DOHH2 (cell line): ENCODE data around the gene HOXC6.

ENCODE experiments used
- H3F3A ChIP-seq: fragments of 200-600 bp; sonication (generic), shearing (Covaris generic); 2 replicates; pipeline ENCODE4 v1.6.0; 2016; ENCODE audit warnings: antibody characterized with exemption, mild to moderate bottlenecking; ENCODE audit not compliant: control insufficient read depth, insufficient read depth
- H3K27ac ChIP-seq: fragments of 200-600 bp; sonication (generic); 2 replicates; pipeline ENCODE4 v1.5.1; 2014; ENCODE audit warnings: low read depth, mild to moderate bottlenecking, low read length, moderate library complexity
- H3K27me3 ChIP-seq: fragments of 200-600 bp; sonication (generic); 2 replicates; pipeline ENCODE4 v1.6.1; 2014; ENCODE audit warnings: mild to moderate bottlenecking, low read length, mixed read lengths; ENCODE audit not compliant: control insufficient read depth
- H3K36me3 ChIP-seq: fragments of 200-600 bp; sonication (generic); 2 replicates; pipeline ENCODE4 v1.6.1; 2014; ENCODE audit warnings: mild to moderate bottlenecking, low read length, moderate library complexity, mixed read lengths; ENCODE audit not compliant: control insufficient read depth
- H3K4me1 ChIP-seq: fragments of 200-600 bp; sonication (generic); 2 replicates; pipeline ENCODE4 v1.6.1; 2014; ENCODE audit warnings: mild to moderate bottlenecking, low read length, mixed read lengths; ENCODE audit not compliant: control insufficient read depth
- H3K4me2 ChIP-seq: fragments of 200-600 bp; sonication (generic); 2 replicates; pipeline ENCODE4 v1.6.0; 2014; ENCODE audit warnings: mild to moderate bottlenecking, low read length, moderate library complexity
- H3K4me3 ChIP-seq: fragments of 200-600 bp; sonication (generic); 2 replicates; pipeline ENCODE4 v1.5.1; 2014; ENCODE audit warnings: mild to moderate bottlenecking, low read length, mixed read lengths
- H3K79me2 ChIP-seq: fragments of 200-600 bp; sonication (generic); 2 replicates; pipeline ENCODE4 v1.6.1; 2014; ENCODE audit warnings: mild to moderate bottlenecking, low read length, mixed read lengths; ENCODE audit not compliant: control insufficient read depth
- H3K9me2 ChIP-seq: fragments of 200-600 bp; sonication (generic); replicated peaks from 2 replicates; pipeline ENCODE4 v1.6.1; 2014; ENCODE audit warnings: mild to moderate bottlenecking, low read length, mixed read lengths; ENCODE audit not compliant: control insufficient read depth
- H3K9me3 ChIP-seq: fragments of 200-600 bp; sonication (generic); 2 replicates; pipeline ENCODE4 v1.6.1; 2014; ENCODE audit warnings: antibody characterized with exemption, low read length, mixed read lengths; ENCODE audit not compliant: control insufficient read depth, insufficient read depth
- H4K20me1 ChIP-seq: fragments of 200-600 bp; sonication (generic); 2 replicates; pipeline ENCODE4 v1.6.0; 2014; ENCODE audit warnings: low read depth, mild to moderate bottlenecking, antibody characterized with exemption, low read length, moderate library complexity; ENCODE audit not compliant: control insufficient read depth, insufficient read depth
- EZH2phosphoT487 ChIP-seq: fragments of 200-600 bp; sonication (generic); IDR thresholded peaks from 2 replicates; pipeline ENCODE4 v1.6.1; 2017; ENCODE audit warnings: borderline replicate concordance, mild to moderate bottlenecking, antibody characterized with exemption, low read length, moderate library complexity, mixed read lengths
- TF ChIP-seq, protein P1 (sequence below): fragments of 200-600 bp; sonication (generic); IDR thresholded peaks from one replicate; pipeline ENCODE4 v1.5.1; 2014; ENCODE audit warnings: antibody characterized with exemption, mild to moderate bottlenecking, low read depth, low read length; ENCODE audit not compliant: poor library complexity, severe bottlenecking

The HOXC6 gene

DNA sequence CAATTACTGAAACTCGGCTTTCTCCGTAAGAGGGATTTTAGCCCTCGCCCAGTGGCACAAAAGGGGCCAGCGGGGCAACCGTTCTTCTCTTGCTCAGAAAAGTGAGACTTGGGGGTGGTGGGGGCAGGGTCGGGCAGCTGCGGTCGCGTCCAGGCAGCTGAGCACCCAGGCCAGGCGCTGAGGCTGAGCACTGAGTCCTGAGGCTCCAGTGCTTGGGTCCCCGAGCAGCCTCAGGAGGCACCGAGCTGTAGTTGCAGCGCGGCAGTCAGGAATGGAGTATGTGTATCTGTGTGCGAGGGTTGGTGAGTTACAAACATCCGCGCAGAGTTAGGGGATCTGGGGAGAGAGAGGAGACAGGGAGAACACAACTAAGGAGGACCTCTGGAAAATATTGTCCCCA, 4.1 kb upstream of the HOXC6 start:
- H3F3A ChIP-seq: 0 out of 2 replicates have a peak, but pooled peaks cover 2% of the 10 kb centered on the region
- TF ChIP-seq, protein P1, sequence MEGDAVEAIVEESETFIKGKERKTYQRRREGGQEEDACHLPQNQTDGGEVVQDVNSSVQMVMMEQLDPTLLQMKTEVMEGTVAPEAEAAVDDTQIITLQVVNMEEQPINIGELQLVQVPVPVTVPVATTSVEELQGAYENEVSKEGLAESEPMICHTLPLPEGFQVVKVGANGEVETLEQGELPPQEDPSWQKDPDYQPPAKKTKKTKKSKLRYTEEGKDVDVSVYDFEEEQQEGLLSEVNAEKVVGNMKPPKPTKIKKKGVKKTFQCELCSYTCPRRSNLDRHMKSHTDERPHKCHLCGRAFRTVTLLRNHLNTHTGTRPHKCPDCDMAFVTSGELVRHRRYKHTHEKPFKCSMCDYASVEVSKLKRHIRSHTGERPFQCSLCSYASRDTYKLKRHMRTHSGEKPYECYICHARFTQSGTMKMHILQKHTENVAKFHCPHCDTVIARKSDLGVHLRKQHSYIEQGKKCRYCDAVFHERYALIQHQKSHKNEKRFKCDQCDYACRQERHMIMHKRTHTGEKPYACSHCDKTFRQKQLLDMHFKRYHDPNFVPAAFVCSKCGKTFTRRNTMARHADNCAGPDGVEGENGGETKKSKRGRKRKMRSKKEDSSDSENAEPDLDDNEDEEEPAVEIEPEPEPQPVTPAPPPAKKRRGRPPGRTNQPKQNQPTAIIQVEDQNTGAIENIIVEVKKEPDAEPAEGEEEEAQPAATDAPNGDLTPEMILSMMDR: no peak
- TF ChIP-seq EZH2phosphoT487: no peak
- peaks cover 22% of the 10 kb centered on the region for H3K4me1 ChIP-seq
- H4K20me1 ChIP-seq: no peaks in the 10 kb centered on the region
- H3K27me3 ChIP-seq: peaks cover 49% of the 10 kb centered on the region
- H3K4me3 ChIP-seq: no peak overlapping the region
- H3K27ac ChIP-seq: no peak overlapping the region
- H3K36me3 ChIP-seq: no peaks in the 10 kb centered on the region
- H3K4me2 ChIP-seq: no peak overlapping the region
- no peaks in the 10 kb centered on the region for H3K9me3 ChIP-seq
- H3K9me2 ChIP-seq: no peaks in the 10 kb centered on the region
- no peaks in the 10 kb centered on the region for H3K79me2 ChIP-seq

DNA sequence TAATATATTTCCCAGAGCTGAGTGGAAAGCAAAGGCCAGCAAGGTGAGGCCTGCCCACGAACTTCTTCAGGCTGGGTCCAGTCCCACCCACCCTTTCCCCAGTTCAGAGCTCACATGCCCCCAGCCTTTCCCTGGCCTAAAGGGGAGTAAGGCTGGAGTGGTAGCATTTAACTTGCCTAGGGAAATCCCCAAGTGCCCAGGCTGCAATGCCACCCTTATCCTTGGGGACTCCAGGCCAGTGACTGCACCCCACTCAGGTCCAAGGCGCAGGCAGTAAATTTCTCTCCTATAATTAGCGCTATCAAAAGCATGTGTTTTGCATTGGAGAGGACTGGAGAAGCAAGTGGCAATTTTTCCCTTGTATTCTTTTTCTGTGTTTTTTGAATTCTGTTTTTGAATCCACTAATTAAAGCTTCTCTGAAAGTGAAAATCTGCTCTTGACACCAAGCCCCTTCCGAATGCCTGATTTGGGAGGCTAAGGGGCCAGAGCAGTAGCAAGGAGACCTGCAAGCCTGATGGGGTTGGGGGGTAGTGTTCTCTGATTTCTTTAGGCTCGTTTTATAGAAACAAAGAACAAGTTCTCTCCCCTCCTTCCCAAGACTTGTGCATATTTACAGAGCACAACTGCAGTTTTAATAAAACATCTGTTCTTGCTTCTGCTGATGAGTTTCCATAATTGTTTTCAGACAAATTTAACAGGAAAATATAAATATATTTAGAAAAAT, 3.5 kb upstream of the HOXC6 start:
- Histone ChIP-seq H3K9me3 (no peaks in the 10 kb centered on the region), H4K20me1 (no peaks in the 10 kb centered on the region), H3K4me2 (no peak overlapping the region), H3K36me3 (no peaks in the 10 kb centered on the region), H3F3A (0 out of 2 replicates have a peak, but pooled peaks cover 2% of the 10 kb centered on the region), H3K27ac (no peak overlapping the region), H3K4me1 (peaks cover 22% of the 10 kb centered on the region), H3K4me3 (no peak overlapping the region), H3K79me2 (no peaks in the 10 kb centered on the region), H3K9me2 (no peaks in the 10 kb centered on the region), H3K27me3 (peaks cover 53% of the 10 kb centered on the region)
- TF ChIP-seq EZH2phosphoT487: no peak
- TF ChIP-seq, protein P1: no peak

DNA sequence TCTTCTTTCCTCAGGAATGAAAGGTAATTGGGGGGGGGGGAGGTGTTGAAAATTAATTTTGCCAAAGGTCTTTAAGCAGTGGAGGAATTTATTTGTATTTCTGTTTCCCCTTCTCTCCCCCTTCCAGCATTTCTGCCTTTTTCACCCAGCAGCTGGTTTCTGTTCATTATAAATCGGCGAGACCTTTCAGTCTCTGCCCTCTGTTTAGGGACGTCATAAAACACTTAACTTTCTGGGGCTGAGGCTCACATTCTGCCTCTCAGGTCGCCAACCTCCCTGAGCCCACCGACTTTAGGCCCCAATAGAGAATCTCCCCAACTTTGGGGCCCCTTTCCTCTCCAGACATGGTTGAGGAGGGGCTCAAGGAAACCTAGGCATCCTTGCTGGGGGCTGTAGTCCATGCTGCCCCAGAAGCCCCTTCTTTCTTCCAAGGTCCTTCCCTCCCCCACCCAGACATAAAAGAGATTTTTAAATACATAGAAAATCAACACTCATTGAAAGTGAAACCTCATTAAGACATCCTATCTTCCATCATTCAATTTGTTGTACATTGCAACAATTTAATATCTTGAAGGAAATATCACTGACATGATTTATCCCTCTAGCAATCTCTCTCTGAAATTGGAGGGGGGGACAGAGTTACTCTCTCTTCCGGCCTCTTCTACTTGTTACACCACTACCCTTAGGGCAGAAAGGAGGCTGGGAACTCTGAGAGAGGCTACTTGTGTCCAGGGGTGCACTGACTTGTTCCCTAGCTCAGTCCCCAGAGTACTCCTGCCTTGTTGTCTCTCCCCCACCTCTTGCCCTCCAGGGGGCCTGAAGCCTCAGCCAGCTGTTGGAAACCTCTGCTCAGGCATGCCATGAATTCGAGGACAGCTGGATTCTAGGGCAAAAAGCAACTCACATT, 2.5 kb upstream of the HOXC6 start:
- H3F3A ChIP-seq: 0 out of 2 replicates have a peak, but pooled peaks cover 2% of the 10 kb centered on the region
- no peaks in the 10 kb centered on the region for H3K79me2 ChIP-seq
- no peak overlapping the region for H3K4me2 ChIP-seq
- no peaks in the 10 kb centered on the region for H3K36me3 ChIP-seq
- peaks cover 61% of the 10 kb centered on the region for H3K27me3 ChIP-seq
- no peak overlapping the region for H3K27ac ChIP-seq
- TF ChIP-seq, protein P1: no peak
- TF ChIP-seq EZH2phosphoT487: no peak
- no peak overlapping the region for H3K4me3 ChIP-seq
- peaks cover 22% of the 10 kb centered on the region for H3K4me1 ChIP-seq
- no peaks in the 10 kb centered on the region for H4K20me1 ChIP-seq
- H3K9me2 ChIP-seq: no peaks in the 10 kb centered on the region
- no peaks in the 10 kb centered on the region for H3K9me3 ChIP-seq
